Lung (tissue), 12 donors: Measurements from ENCODE around the gene APOBEC3G. TPM values are rescaled to one million over a fixed set of nuclear protein-coding genes. Genes with fewer than 3 reads are reported as not detected.

Source experiments
- ATAC-seq: fragments of 200-7000 bp; cut with Tn5 transposase; one replicate; pipeline ENCODE4 v1.9.1; 2020; ENCODE audit warnings: moderate number of reproducible peaks; ENCODE audit not compliant: insufficient read depth, low FRiP score
- DNase-seq, 3 donors: peaks; one replicate each; pipeline ENCODE4 v3.0.0-alpha.2; 2013 to 2017
- H3K27ac ChIP-seq, 2 donors: one replicate each; pipeline ENCODE4 v1.5.1; 2013; ENCODE audit warnings: mild to moderate bottlenecking in 2 of 2, moderate library complexity in 2 of 2, control low read depth in 1 of 2, inconsistent platforms in 1 of 2, low read depth in 1 of 2, low read length in 1 of 2
- H3K27me3 ChIP-seq, 3 donors: one replicate each; pipeline ENCODE4 v1.5.1; 2013; ENCODE audit warnings: low read length in 2 of 3; ENCODE audit not compliant: control insufficient read depth in 3 of 3, insufficient read depth in 3 of 3
- H3K36me3 ChIP-seq, 4 donors: one replicate each; pipeline ENCODE4 v1.5.1; 2013; ENCODE audit warnings: low read length in 4 of 4, mild to moderate bottlenecking in 1 of 4, moderate library complexity in 1 of 4; ENCODE audit not compliant: control insufficient read depth in 4 of 4, insufficient read depth in 4 of 4
- H3K4me1 ChIP-seq, 5 donors: one replicate each; pipeline ENCODE4 v1.5.1; 2013; ENCODE audit warnings: low read length in 5 of 5, mild to moderate bottlenecking in 2 of 5, moderate library complexity in 1 of 5; ENCODE audit not compliant: control insufficient read depth in 5 of 5, insufficient read depth in 5 of 5
- H3K4me3 ChIP-seq: one replicate; pipeline ENCODE4 v1.5.1; 2013; ENCODE audit warnings: mild to moderate bottlenecking, control low read depth, moderate library complexity
- H3K9ac ChIP-seq, 2 donors: one replicate each; pipeline ENCODE4 v1.5.1; 2013; ENCODE audit warnings: low read length in 2 of 2, control low read depth in 1 of 2; ENCODE audit not compliant: insufficient read depth in 1 of 2
- H3K9me3 ChIP-seq, 4 donors: one replicate each; pipeline ENCODE4 v1.5.1; 2013; ENCODE audit warnings: low read length in 3 of 4, mild to moderate bottlenecking in 1 of 4, moderate library complexity in 1 of 4; ENCODE audit not compliant: control insufficient read depth in 4 of 4, insufficient read depth in 3 of 4
- CTCF ChIP-seq: IDR thresholded peaks from 2 replicates; pipeline ENCODE4 v1.5.1; 2012; ENCODE audit warnings: mild to moderate bottlenecking; ENCODE audit errors: control extremely low read depth, extremely low read depth
- WGBS, 2 donors: extraction: QIAGEN DNeasy Blood & Tissue Kit; methylation state at CpG; one replicate each; pipeline ENCODE4 v1.1.7; 2013; 5-methylcytosine and 5-hydroxymethylcytosine counted together
- polyA plus RNA-seq, 2 donors: library from polyadenylated mRNA; stranded (reverse); fragments of 200-250 nt; gene quantifications; one replicate each; pipeline ENCODE4 v1.2.1, GENCODE V29; 2013
- total RNA-seq, 2 donors: library from RNA; depleted of rRNA in 1 of 2; stranded (reverse); fragments of >200 nt in 1 of 2; gene quantifications; one replicate each; pipeline ENCODE4 v1.2.1, GENCODE V29; 2014 to 2021
- donor health status: control.
- donor health status: control.
- donor health status: Bipolar disorder and iron deficiency.
- donor health status: healthy.
- donor health status: DM: yes; HTN: yes; CAD: no.

The APOBEC3G gene
- total and polyA plus RNA-seq, 4 donors: 6.5 to 15.5 (median 14.0) TPM

GRCh38 chr22:39132871-39133524, 55.9 kb downstream of the APOBEC3G start:
- H3K4me3 ChIP-seq: no peak overlapping the region
- H3K9me3 ChIP-seq: peaks cover 0 to 4% (median 0%) of the 10 kb centered on the region in 4 donors
- no peak for DNase-seq
- peaks cover 0 to 8% (median 0%) of the 10 kb centered on the region in 5 donors for H3K4me1 ChIP-seq
- peaks cover 0 to 21% (median 0%) of the 10 kb centered on the region in 4 donors for H3K36me3 ChIP-seq
- ATAC-seq: no peak
- H3K9ac ChIP-seq: no peak overlapping the region
- 93 to 94% methylated on average over 22 of the region's 22 CpGs for WGBS, 2 donors
- H3K27me3 ChIP-seq: no peaks in the 10 kb centered on the region
- H3K27ac ChIP-seq: no peak overlapping the region
- no peak for TF ChIP-seq CTCF

- H3K9me3 ChIP-seq: no peaks in the 10 kb centered on the region
- no peak for TF ChIP-seq CTCF
- WGBS, 2 donors: 93 to 95% methylated on average over 17 of the region's 17 CpGs
- no peaks in the 10 kb centered on the region for H3K27me3 ChIP-seq
- peaks cover 0 to 8% (median 0%) of the 10 kb centered on the region in 5 donors for H3K4me1 ChIP-seq
- peaks cover 0 to 25% (median 0%) of the 10 kb centered on the region in 4 donors for H3K36me3 ChIP-seq
- no peak overlapping the region for H3K9ac ChIP-seq
- no peak for ATAC-seq
- H3K4me3 ChIP-seq: no peak overlapping the region
- H3K27ac ChIP-seq: no peak overlapping the region
- DNase-seq: no peak
These were observed 56.8 kb downstream of the APOBEC3G start for GRCh38 chr22:39133871-39134270.

- TF ChIP-seq CTCF: no peak
- DNase-seq (no peak), ATAC-seq (no peak)
- Histone ChIP-seq H3K27ac (no peak overlapping the region), H3K27me3 (no peaks in the 10 kb centered on the region), H3K4me1 (peaks cover 0 to 8% (median 0%) of the 10 kb centered on the region in 5 donors), H3K36me3 (peaks cover 0 to 25% (median 0%) of the 10 kb centered on the region in 4 donors), H3K9me3 (no peaks in the 10 kb centered on the region), H3K9ac (no peak overlapping the region), H3K4me3 (no peak overlapping the region)
- WGBS, 2 donors: 93 to 96% methylated on average over 29 to 35 of the region's 35 CpGs
These were observed 57.5 kb downstream of the APOBEC3G start for GRCh38 chr22:39134366-39135091.
